ENCODE measurements around the gene RCOR1.

GRCh38 chr14:102692334-102692733, 99.9 kb downstream of the RCOR1 start:
- TF ChIP-seq POLR2A (IDR thresholded peaks at IDR 0.05): no peak
- TF ChIP-seq EP300 (IDR thresholded peaks at IDR 0.05): no peak
- TF ChIP-seq, protein P1, sequence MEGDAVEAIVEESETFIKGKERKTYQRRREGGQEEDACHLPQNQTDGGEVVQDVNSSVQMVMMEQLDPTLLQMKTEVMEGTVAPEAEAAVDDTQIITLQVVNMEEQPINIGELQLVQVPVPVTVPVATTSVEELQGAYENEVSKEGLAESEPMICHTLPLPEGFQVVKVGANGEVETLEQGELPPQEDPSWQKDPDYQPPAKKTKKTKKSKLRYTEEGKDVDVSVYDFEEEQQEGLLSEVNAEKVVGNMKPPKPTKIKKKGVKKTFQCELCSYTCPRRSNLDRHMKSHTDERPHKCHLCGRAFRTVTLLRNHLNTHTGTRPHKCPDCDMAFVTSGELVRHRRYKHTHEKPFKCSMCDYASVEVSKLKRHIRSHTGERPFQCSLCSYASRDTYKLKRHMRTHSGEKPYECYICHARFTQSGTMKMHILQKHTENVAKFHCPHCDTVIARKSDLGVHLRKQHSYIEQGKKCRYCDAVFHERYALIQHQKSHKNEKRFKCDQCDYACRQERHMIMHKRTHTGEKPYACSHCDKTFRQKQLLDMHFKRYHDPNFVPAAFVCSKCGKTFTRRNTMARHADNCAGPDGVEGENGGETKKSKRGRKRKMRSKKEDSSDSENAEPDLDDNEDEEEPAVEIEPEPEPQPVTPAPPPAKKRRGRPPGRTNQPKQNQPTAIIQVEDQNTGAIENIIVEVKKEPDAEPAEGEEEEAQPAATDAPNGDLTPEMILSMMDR (IDR thresholded peaks at IDR 0.05): no peak
- TF ChIP-seq POLR2AphosphoS5 (IDR thresholded peaks at IDR 0.05): no peak
